Measurements from ENCODE around the gene INCENP.
"Not testable (repeated sequence)": the region's sequence is repeated elsewhere in the genome, so short reads cannot be mapped to it uniquely, and the experiment has no call there.

Gene INCENP

GRCh38 chr11:62172294-62172693, 48.5 kb downstream of the INCENP start:
- no peak for DNase-seq

- no peak for DNase-seq
Measured at GRCh38 chr11:62176766-62177165, 53.0 kb downstream of the INCENP start.

- no peak for DNase-seq
Measured at GRCh38 chr11:62179995-62180394, 56.2 kb downstream of the INCENP start.

- DNase-seq: no peak
Measured at GRCh38 chr11:62181097-62181496, 57.3 kb downstream of the INCENP start.

- no peak for DNase-seq
Measured at GRCh38 chr11:62182147-62182891, 58.5 kb downstream of the INCENP start.

- DNase-seq: no peak
Measured at GRCh38 chr11:62186195-62186594, 62.4 kb downstream of the INCENP start.

GRCh38 chr11:62190011-62190410, 66.2 kb downstream of the INCENP start, which contains the start of gene SCGB1D1:
TSS of gene SCGB1D1 (plus strand) at chr11:62190216. CDS start at chr11:62190285, 69 bp downstream.
- DNase-seq: no peak

GRCh38 chr11:62193952-62194351, 70.1 kb downstream of the INCENP start:
- DNase-seq: no peak

- not testable (repeated sequence) for DNase-seq
Measured at GRCh38 chr11:62195010-62195409, 71.2 kb downstream of the INCENP start.

- no peak for DNase-seq
Measured at GRCh38 chr11:62195945-62196344, 72.1 kb downstream of the INCENP start.

GRCh38 chr11:62197400-62197799, 73.6 kb downstream of the INCENP start:
- DNase-seq: not testable (repeated sequence)

- DNase-seq: no peak
Measured at GRCh38 chr11:62201376-62201775, 77.6 kb downstream of the INCENP start.

Measured in T1000 (cell line).